SU-DHL-6 (cell line): ENCODE data around the gene ARL11.
A peak's percentile ranks its signal among the peaks of the same experiment; 100 is the strongest.

Experiments used
- H2AFZ ChIP-seq: fragments of 200-600 bp; sonication (generic); 2 replicates; pipeline ENCODE4 v1.6.1; 2014; ENCODE audit warnings: low read depth, mild to moderate bottlenecking, moderate library complexity, mixed read lengths, antibody characterized with exemption, low read length; ENCODE audit not compliant: severe bottlenecking
- H3F3A ChIP-seq: fragments of 200-600 bp; shearing (Covaris generic); 2 replicates; pipeline ENCODE4 v1.6.0; 2016; ENCODE audit warnings: antibody characterized with exemption, mild to moderate bottlenecking; ENCODE audit not compliant: insufficient read depth
- H3K27ac ChIP-seq: fragments of 200-600 bp; sonication (generic); 2 replicates; pipeline ENCODE4 v1.5.1; 2016; ENCODE audit warnings: low read depth, mild to moderate bottlenecking, low read length, moderate library complexity, mixed read lengths
- H3K27me3 ChIP-seq: fragments of 200-600 bp; sonication (generic), shearing (Covaris generic); 2 replicates; pipeline ENCODE4 v1.6.0; 2014; ENCODE audit warnings: mild to moderate bottlenecking, low read length
- H3K36me3 ChIP-seq: fragments of 200-600 bp; sonication (generic); 2 replicates; pipeline ENCODE4 v1.6.1; 2014; ENCODE audit warnings: mild to moderate bottlenecking, low read length, mixed read lengths
- H3K4me2 ChIP-seq: fragments of 300-600, 200-600 bp; shearing (Covaris generic), sonication (generic); 2 replicates; pipeline ENCODE4 v1.6.0; 2014; ENCODE audit warnings: low read length, low read depth, mild to moderate bottlenecking; ENCODE audit not compliant: poor library complexity, severe bottlenecking
- H3K4me3 ChIP-seq: fragments of 200-600 bp; sonication (generic); 2 replicates; pipeline ENCODE4 v1.5.1; 2014; ENCODE audit warnings: antibody characterized with exemption, low read length, mild to moderate bottlenecking, mixed read lengths; ENCODE audit not compliant: insufficient read depth, poor library complexity, severe bottlenecking
- H3K79me2 ChIP-seq: fragments of 200-600 bp; sonication (generic); 2 replicates; pipeline ENCODE4 v1.6.1; 2014; ENCODE audit warnings: mild to moderate bottlenecking, low read length, moderate library complexity; ENCODE audit not compliant: insufficient read depth
- H3K9ac ChIP-seq: fragments of 200-600 bp; sonication (generic); 2 replicates; pipeline ENCODE4 v1.7.0; 2014; ENCODE audit warnings: mild to moderate bottlenecking, low read length
- H3K9me2 ChIP-seq: fragments of 200-600 bp; sonication (generic); replicated peaks from 2 replicates; pipeline ENCODE4 v1.6.1; 2014; ENCODE audit warnings: low read length; ENCODE audit not compliant: insufficient read depth
- H3K9me3 ChIP-seq: fragments of 200-600 bp; sonication (generic); 2 replicates; pipeline ENCODE4 v1.6.1; 2014; ENCODE audit warnings: low read length, mixed read lengths; ENCODE audit not compliant: insufficient read depth
- H4K20me1 ChIP-seq: fragments of 200-600 bp; sonication (generic); 2 replicates; pipeline ENCODE4 v1.6.1; 2014; ENCODE audit warnings: low read depth, mild to moderate bottlenecking, antibody characterized with exemption, low read length, moderate library complexity, mixed read lengths
- CTCF ChIP-seq: fragments of 200-600 bp; sonication (generic); IDR thresholded peaks from one replicate; pipeline ENCODE4 v1.5.1; 2017; ENCODE audit warnings: antibody characterized with exemption, mild to moderate bottlenecking, low read length, moderate library complexity; ENCODE audit not compliant: insufficient read depth, poor library complexity, severe bottlenecking
- EZH2phosphoT487 ChIP-seq: fragments of 200-600 bp; sonication (generic), shearing (Covaris generic); conservative IDR thresholded peaks from 2 replicates; pipeline ENCODE4 v1.6.1; 2018; ENCODE audit warnings: mild to moderate bottlenecking, antibody characterized with exemption, low read length, moderate library complexity, mixed read lengths

ARL11 gene

GRCh38 chr13:49584771-49585182 is 43.5 kb upstream of the ARL11 start:
- peak overlapping the region; percentile 82 for H3K9ac ChIP-seq

DNA sequence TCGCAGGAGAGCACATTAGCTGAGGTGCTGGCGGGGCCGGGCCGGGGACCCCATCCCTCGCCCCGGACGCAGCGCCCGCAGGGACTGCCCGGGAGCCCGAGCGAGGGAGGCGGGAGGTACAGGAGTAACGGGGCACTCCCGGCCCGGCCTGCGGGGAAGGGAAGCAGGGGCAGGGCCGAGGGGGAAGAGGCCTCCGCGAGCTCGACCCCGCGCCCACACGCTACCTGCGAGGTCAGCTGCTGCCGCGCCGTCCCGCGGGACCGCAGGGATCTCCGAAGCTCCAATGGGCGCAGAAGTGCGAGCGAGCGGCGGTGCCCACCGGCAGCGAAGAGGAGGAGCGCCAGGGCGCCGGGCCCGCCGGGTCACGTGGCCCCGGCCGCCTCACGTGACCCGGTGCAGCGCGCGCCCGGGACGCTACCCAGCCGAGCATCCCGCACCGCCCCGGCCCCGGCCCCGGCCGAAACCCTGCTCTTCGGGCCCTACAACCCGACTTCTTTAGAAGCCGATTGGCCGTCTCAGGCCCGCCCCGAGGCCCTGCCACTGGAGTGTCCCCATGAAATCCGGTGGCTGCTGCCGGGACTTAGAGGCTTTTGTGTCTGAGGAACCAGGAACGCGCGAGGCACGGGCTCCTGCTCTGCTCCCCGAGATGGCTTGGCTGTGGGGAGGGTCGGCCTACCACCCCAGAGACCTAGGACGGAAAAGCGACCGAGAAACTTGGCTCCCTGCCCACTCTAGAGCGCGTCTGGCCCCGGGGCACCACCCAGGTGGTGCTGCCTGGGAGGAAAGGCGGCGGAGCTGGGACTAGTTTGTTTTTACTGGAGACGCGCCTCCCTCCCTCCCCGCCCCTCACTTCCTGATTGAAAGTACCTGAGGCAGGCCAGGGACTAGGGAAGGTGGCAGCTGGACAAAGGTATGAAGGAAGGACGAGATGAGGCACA is 42.8 kb upstream of the ARL11 start, which contains the start of gene RCBTB1:
RCBTB1 (minus strand) TSS at position 339 of the 938 bp plus-strand sequence. CDS start 18,279 bp downstream, outside the sequence.
- Histone ChIP-seq H3K27ac (peak within 1 kb of the TSS; percentile 63), H4K20me1 (no peaks in the 10 kb centered on the region), H3F3A (peaks cover 8% of the 10 kb centered on the region; the same call in 1 of the 2 replicates), H3K4me2 (peak within 1 kb of the TSS; percentile 87), H3K9ac (peak within 1 kb of the TSS; percentile 82), H3K79me2 (peaks cover 18% of the 10 kb centered on the region), H3K36me3 (no peaks in the 10 kb centered on the region), H2AFZ (peak within 1 kb of the TSS; percentile 91), H3K9me2 (no peaks in the 10 kb centered on the region), H3K9me3 (no peaks in the 10 kb centered on the region), H3K27me3 (no peaks in the 10 kb centered on the region), H3K4me3 (peak within 1 kb of the TSS; percentile 74)
- TF ChIP-seq EZH2phosphoT487 (no peak), CTCF (no peak)

More at GRCh38 chr13:49584771-49585182, 43.5 kb upstream of the ARL11 start:
- peaks cover 18% of the 10 kb centered on the region for H3K79me2 ChIP-seq
- peaks cover 4% of the 10 kb centered on the region; the same call in 1 of the 2 replicates for H3K36me3 ChIP-seq
- H4K20me1 ChIP-seq: no peaks in the 10 kb centered on the region
- H3K27me3 ChIP-seq: no peaks in the 10 kb centered on the region
- no peaks in the 10 kb centered on the region for H3K9me3 ChIP-seq
- peak overlapping the region; percentile 91 for H2AFZ ChIP-seq
- H3K4me3 ChIP-seq: peak overlapping the region; percentile 74
- no peaks in the 10 kb centered on the region for H3K9me2 ChIP-seq
- TF ChIP-seq CTCF (no peak), EZH2phosphoT487 (no peak)
- H3F3A ChIP-seq: peaks cover 8% of the 10 kb centered on the region; the same call in 1 of the 2 replicates
- H3K27ac ChIP-seq: peak overlapping the region; percentile 35
- H3K4me2 ChIP-seq: peak overlapping the region; percentile 87

GRCh38 chr13:49586717-49587116 is 41.6 kb upstream of the ARL11 start:
- H3F3A ChIP-seq: peaks cover 8% of the 10 kb centered on the region; the same call in 1 of the 2 replicates
- peaks cover 18% of the 10 kb centered on the region for H3K79me2 ChIP-seq
- H3K9ac ChIP-seq: no peak overlapping the region; the same call in 1 of the 2 replicates
- H3K27ac ChIP-seq: no peak overlapping the region
- H3K36me3 ChIP-seq: no peaks in the 10 kb centered on the region
- no peak overlapping the region for H3K4me2 ChIP-seq
- no peaks in the 10 kb centered on the region for H3K27me3 ChIP-seq
- H3K9me3 ChIP-seq: no peaks in the 10 kb centered on the region
- no peaks in the 10 kb centered on the region for H3K9me2 ChIP-seq
- TF ChIP-seq CTCF (no peak), EZH2phosphoT487 (no peak)
- no peak overlapping the region for H3K4me3 ChIP-seq
- H4K20me1 ChIP-seq: no peaks in the 10 kb centered on the region
- H2AFZ ChIP-seq: no peak overlapping the region
